Mammary epithelial cell (primary cell): ENCODE measurements around the gene PUS1.

Source experiments
- EZH2 ChIP-seq: IDR thresholded peaks from 2 replicates; pipeline ENCODE4 v1.6.1; 2012; ENCODE audit warnings: low read length, inconsistent platforms, borderline replicate concordance
- TF ChIP-seq, protein P1 (sequence below), 2 donors: IDR thresholded peaks in 1 of 2; conservative IDR thresholded peaks in 1 of 2; 2 replicates each; pipeline ENCODE4 v1.5.1; 2011 to 2012; ENCODE audit warnings: inconsistent platforms in 2 of 2, low read length in 2 of 2, mild to moderate bottlenecking in 2 of 2, control low read depth in 1 of 2, low read depth in 1 of 2; ENCODE audit not compliant: insufficient read depth in 1 of 2; ENCODE audit errors: extremely low read depth in 1 of 2

DNA sequence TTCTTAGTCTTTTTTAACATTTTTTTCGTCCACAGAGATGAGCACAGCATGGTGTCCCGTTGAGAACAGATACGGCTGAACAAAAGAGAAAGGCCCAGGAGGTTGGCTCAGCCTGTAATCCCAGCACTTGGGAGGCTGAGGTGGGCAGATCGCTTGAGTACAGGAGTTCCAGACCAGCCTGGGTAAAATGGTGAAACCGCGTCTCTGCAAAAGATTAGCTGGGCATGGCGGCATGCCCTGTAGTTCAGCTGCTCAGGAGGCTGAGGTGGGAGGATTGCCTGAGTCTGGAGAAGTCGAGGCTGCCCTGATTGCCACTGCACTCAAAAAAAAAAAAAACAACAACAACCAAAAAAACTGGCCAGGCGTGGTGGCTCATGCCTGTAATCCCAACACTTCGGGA is 14.8 kb downstream of the PUS1 start:
- TF ChIP-seq, protein P1, sequence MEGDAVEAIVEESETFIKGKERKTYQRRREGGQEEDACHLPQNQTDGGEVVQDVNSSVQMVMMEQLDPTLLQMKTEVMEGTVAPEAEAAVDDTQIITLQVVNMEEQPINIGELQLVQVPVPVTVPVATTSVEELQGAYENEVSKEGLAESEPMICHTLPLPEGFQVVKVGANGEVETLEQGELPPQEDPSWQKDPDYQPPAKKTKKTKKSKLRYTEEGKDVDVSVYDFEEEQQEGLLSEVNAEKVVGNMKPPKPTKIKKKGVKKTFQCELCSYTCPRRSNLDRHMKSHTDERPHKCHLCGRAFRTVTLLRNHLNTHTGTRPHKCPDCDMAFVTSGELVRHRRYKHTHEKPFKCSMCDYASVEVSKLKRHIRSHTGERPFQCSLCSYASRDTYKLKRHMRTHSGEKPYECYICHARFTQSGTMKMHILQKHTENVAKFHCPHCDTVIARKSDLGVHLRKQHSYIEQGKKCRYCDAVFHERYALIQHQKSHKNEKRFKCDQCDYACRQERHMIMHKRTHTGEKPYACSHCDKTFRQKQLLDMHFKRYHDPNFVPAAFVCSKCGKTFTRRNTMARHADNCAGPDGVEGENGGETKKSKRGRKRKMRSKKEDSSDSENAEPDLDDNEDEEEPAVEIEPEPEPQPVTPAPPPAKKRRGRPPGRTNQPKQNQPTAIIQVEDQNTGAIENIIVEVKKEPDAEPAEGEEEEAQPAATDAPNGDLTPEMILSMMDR (conservative IDR thresholded peaks at IDR 0.05 in 1 of 2, IDR thresholded peaks at IDR 0.05 in 1 of 2; ENCODE audit: extremely low read depth in 1 of 2, insufficient read depth in 1 of 2, low read depth in 1 of 2, low read length in 2 of 2) = no peak
- no peak for TF ChIP-seq EZH2
